Smooth muscle cell of the brain vasculature (primary cell): ENCODE data around the gene TBC1D13.
"Not testable (repeated sequence)": the region's sequence is repeated elsewhere in the genome, so short reads cannot be mapped to it uniquely, and the experiment has no call there.

Source experiments
- DNase-seq: peaks from one replicate; pipeline ENCODE4 v3.0.0-alpha.2; 2012; ENCODE audit warnings: low read depth, low spot score

Gene TBC1D13

GRCh38 chr9:128845186-128845931 is 58.3 kb downstream of the TBC1D13 start:
- DNase-seq = no peak

- DNase-seq = no peak
These were observed 59.6 kb downstream of the TBC1D13 start for GRCh38 chr9:128846680-128847030.

GRCh38 chr9:128847803-128848202 is 60.8 kb downstream of the TBC1D13 start:
- DNase-seq = no peak

DNA sequence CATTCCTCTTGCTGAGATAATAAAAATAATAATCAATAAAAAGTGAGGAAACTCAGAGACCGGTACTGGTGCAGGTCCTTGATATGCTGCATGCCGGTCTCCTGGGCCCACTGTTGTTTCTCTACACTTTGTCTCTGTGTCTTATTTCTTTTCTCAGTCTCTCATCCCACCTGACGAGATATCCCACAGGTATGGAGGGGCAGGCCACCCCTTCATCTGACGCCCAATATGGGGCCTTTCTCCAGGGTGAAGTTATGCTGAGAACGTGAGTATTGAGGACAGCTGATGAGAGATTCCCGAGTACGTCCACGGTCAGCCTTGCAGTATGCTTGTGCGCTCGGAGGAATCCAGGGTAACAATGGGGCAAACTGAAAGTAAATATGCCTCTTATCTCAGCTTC is 64.0 kb downstream of the TBC1D13 start:
- DNase-seq = not testable (repeated sequence)

- DNase-seq = not testable (repeated sequence)
These were observed 64.9 kb downstream of the TBC1D13 start for GRCh38 chr9:128851779-128852600.

GRCh38 chr9:128852646-128853045 is 65.6 kb downstream of the TBC1D13 start:
- DNase-seq = not testable (repeated sequence)

DNA sequence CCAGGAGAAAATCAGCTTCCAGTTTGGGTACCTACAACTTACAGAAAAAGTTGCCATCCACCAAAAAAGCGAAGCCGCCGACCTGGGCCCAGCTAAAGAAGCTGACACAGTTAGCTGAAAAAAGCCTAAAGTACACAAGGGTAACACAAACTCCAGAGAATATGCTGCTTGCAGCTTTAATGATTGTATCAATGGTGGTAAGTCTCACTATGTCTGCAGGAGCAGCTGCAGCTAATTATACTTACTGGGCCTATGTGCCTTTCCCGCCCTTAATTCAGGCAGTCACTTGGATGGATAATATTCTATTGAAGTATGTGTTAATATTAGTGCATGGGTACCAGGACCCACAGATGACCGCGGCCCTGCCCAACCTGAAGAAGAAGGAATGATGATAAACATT is 67.4 kb downstream of the TBC1D13 start:
- DNase-seq = not testable (repeated sequence)

GRCh38 chr9:128858476-128858875 is 71.4 kb downstream of the TBC1D13 start:
- not testable (repeated sequence) for DNase-seq
